Testis (tissue), 2 donors: Measurements from ENCODE around the gene ATF2.

Source experiments
- POLR2A ChIP-seq: fragments of 450-650 bp; IDR thresholded peaks from one replicate; pipeline ENCODE4 v1.6.1; 2017; ENCODE audit warnings: antibody characterized with exemption, mild to moderate bottlenecking, moderate library complexity
- TF ChIP-seq, protein P1 (sequence below), 3 experiments: fragments of 450-650 bp in 2 of 3; fragments of 200-600 bp in 1 of 3; sonication (generic) in 1 of 3; IDR thresholded peaks; one replicate each; pipeline ENCODE4 v1.5.1; 2016 to 2019; ENCODE audit warnings: antibody characterized with exemption in 3 of 3, mild to moderate bottlenecking in 2 of 3, moderate library complexity in 1 of 3

GRCh38 chr2:175187378-175187777 is 19.4 kb upstream of the ATF2 start:
- TF ChIP-seq, protein P1, sequence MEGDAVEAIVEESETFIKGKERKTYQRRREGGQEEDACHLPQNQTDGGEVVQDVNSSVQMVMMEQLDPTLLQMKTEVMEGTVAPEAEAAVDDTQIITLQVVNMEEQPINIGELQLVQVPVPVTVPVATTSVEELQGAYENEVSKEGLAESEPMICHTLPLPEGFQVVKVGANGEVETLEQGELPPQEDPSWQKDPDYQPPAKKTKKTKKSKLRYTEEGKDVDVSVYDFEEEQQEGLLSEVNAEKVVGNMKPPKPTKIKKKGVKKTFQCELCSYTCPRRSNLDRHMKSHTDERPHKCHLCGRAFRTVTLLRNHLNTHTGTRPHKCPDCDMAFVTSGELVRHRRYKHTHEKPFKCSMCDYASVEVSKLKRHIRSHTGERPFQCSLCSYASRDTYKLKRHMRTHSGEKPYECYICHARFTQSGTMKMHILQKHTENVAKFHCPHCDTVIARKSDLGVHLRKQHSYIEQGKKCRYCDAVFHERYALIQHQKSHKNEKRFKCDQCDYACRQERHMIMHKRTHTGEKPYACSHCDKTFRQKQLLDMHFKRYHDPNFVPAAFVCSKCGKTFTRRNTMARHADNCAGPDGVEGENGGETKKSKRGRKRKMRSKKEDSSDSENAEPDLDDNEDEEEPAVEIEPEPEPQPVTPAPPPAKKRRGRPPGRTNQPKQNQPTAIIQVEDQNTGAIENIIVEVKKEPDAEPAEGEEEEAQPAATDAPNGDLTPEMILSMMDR (IDR thresholded peaks at IDR 0.05): no peak
- TF ChIP-seq POLR2A: no peak
